Endodermal cell (in vitro differentiated cells): ENCODE measurements around the gene ZNF644. TPM values are rescaled to one million over a fixed set of nuclear protein-coding genes. Genes with fewer than 3 reads are reported as not detected.
A peak's percentile ranks its signal among the peaks of the same experiment; 100 is the strongest.

Source experiments
- DNase-seq: peaks from one replicate; pipeline ENCODE4 v3.0.0-alpha.2; 2017
- H3K27ac ChIP-seq: 2 replicates; pipeline ENCODE4 v1.5.1; 2013; ENCODE audit warnings: mild to moderate bottlenecking, low read depth, low read length, moderate library complexity
- H3K27me3 ChIP-seq: 2 replicates; pipeline ENCODE4 v1.6.1; 2013; ENCODE audit warnings: mild to moderate bottlenecking, low read length, moderate library complexity; ENCODE audit not compliant: insufficient read depth, control insufficient read depth, poor library complexity, severe bottlenecking
- H3K36me3 ChIP-seq: 2 replicates; pipeline ENCODE4 v1.7.0; 2013; ENCODE audit warnings: mild to moderate bottlenecking, low read length, moderate library complexity; ENCODE audit not compliant: control insufficient read depth, insufficient read depth
- H3K4me1 ChIP-seq: one replicate; pipeline ENCODE4 v1.7.0; 2013; ENCODE audit warnings: low read length; ENCODE audit not compliant: control insufficient read depth, insufficient read depth
- H3K4me3 ChIP-seq: 2 replicates; pipeline ENCODE4 v1.5.1; 2013; ENCODE audit warnings: mild to moderate bottlenecking, low read length, moderate library complexity
- H3K9ac ChIP-seq: 2 replicates; pipeline ENCODE4 v1.6.1; 2013; ENCODE audit warnings: mild to moderate bottlenecking, low read length, moderate library complexity; ENCODE audit not compliant: poor library complexity, severe bottlenecking; ENCODE audit errors: extremely low read depth
- H3K9me3 ChIP-seq: 2 replicates; pipeline ENCODE4 v1.6.1; 2013; ENCODE audit warnings: mild to moderate bottlenecking, low read length, moderate library complexity; ENCODE audit not compliant: control insufficient read depth
- H3K27ac Mint-ChIP-seq: 2 replicates; pipeline ENCODE4 v1.8.0; 2020; ENCODE audit warnings: mixed read lengths
- H3K27me3 Mint-ChIP-seq: 2 replicates; pipeline ENCODE4 v1.8.0; 2021; ENCODE audit warnings: mild to moderate bottlenecking, mixed read lengths; ENCODE audit not compliant: insufficient read depth
- H3K36me3 Mint-ChIP-seq: 2 replicates; pipeline ENCODE4 v1.8.0; 2020; ENCODE audit warnings: low read depth, mixed read lengths
- H3K4me1 Mint-ChIP-seq: 2 replicates; pipeline ENCODE4 v1.8.0; 2020; ENCODE audit warnings: mixed read lengths
- H3K4me3 Mint-ChIP-seq: 2 replicates; pipeline ENCODE4 v1.8.0; 2020; ENCODE audit warnings: mild to moderate bottlenecking, moderate library complexity, mixed read lengths
- H3K9me3 Mint-ChIP-seq: 2 replicates; pipeline ENCODE4 v1.8.0; 2020; ENCODE audit warnings: mild to moderate bottlenecking, mixed read lengths
- WGBS, 2 experiments: methylation state at CpG; one replicate each; pipeline versions ENCODE4 v1.1.5 to v1.1.7; 2013; ENCODE audit warnings: missing lambda C conversion rate in 2 of 2, mixed read lengths in 1 of 2; ENCODE audit not compliant: insufficient coverage in 1 of 2, insufficient read length in 1 of 2; 5-methylcytosine and 5-hydroxymethylcytosine counted together
- total RNA-seq, 2 donors: library from RNA; stranded (reverse); fragmentation: NEBNext Ultra II Directional in 1 of 2; extraction: Animal tissue kit (Norgen Biotek cat#: 25700) in 1 of 2; gene quantifications; 2 replicates in 1 of 2; 3 replicates in 1 of 2; pipeline ENCODE4 v1.2.1, GENCODE V29; 2021
- TF ChIP-seq, protein P1 (sequence below): fragments of 200-600 bp; sonication (generic); conservative IDR thresholded peaks from 2 replicates; pipeline ENCODE4 v1.5.0; 2021; ENCODE audit warnings: antibody characterized with exemption, mild to moderate bottlenecking

The ZNF644 gene
- total RNA-seq, 2 donors from 2014 or later = 57.5 to 75.7 TPM

DNA sequence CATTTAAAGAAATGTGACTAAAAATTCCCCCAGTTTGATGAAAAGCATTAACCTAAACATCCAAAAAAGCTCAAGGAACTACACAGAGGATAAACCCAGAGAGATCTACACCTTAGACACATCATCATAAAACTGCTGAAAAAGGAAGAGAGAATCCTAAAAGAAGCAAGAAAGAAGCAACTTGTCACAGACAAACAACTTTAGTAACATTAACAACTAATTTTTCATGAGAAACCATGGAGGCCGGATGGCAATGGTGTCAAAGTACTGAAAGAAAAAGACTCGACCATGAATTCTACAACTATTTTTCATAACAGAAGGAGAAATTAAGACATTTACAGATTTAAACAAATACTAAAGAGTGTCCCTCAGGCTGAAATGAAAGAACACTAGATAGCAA lies 17.7 kb downstream of the ZNF644 start:
- Mint-ChIP-seq H3K4me3 (no peak overlapping the region), H3K9me3 (peaks cover 54% of the 10 kb centered on the region), H3K36me3 (peaks cover 66% of the 10 kb centered on the region), H3K27me3 (no peaks in the 10 kb centered on the region), H3K27ac (no peak overlapping the region), H3K4me1 (peaks cover 9% of the 10 kb centered on the region)
- TF ChIP-seq, protein P1, sequence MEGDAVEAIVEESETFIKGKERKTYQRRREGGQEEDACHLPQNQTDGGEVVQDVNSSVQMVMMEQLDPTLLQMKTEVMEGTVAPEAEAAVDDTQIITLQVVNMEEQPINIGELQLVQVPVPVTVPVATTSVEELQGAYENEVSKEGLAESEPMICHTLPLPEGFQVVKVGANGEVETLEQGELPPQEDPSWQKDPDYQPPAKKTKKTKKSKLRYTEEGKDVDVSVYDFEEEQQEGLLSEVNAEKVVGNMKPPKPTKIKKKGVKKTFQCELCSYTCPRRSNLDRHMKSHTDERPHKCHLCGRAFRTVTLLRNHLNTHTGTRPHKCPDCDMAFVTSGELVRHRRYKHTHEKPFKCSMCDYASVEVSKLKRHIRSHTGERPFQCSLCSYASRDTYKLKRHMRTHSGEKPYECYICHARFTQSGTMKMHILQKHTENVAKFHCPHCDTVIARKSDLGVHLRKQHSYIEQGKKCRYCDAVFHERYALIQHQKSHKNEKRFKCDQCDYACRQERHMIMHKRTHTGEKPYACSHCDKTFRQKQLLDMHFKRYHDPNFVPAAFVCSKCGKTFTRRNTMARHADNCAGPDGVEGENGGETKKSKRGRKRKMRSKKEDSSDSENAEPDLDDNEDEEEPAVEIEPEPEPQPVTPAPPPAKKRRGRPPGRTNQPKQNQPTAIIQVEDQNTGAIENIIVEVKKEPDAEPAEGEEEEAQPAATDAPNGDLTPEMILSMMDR = no peak
- Histone ChIP-seq H3K9ac (no peak overlapping the region), H3K27me3 (no peaks in the 10 kb centered on the region), H3K9me3 (peaks cover 23% of the 10 kb centered on the region), H3K36me3 (peaks cover 3% of the 10 kb centered on the region), H3K27ac (no peak overlapping the region), H3K4me1 (peaks cover 7% of the 10 kb centered on the region), H3K4me3 (peak overlapping the region; percentile 64)
- WGBS, 2 experiments = 94% methylated on average over 2 of the region's 2 CpGs; no CpG with 5 or more reads in 1 of the 2 experiments
- DNase-seq = no peak

DNA sequence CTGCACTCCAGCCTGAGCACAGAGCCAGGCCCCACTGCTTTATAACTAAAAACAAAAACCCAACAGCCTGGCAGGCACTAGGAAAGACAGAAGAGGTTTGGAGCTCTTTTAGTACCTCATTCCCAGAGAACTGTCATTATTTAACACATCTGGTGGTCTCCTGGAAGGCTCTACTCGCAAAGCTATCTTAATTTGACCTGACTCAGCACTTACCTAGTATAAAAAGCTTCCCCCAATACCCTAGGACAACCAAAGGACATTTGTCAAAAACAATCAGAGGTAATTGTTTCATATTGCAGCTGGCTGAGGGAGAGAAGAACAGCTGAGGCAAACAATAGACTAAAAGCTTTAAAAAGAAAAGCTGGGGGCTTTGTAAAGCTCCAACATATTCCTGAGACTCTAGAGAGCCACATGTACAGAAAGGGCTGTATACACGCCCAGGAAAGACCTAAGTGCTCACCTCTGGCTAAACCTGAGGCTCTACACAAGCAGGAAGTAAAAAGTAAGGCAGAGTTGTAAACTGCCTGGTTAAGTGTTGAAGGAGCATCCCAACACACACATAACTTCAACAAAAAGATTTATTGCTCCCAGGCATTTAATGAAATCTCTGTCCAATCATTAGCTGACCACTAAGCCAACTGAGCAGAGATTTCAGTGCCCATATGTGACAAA lies 25.0 kb downstream of the ZNF644 start:
- peak overlapping the region; percentile 55 for H3K4me3 ChIP-seq
- no peaks in the 10 kb centered on the region for H3K27me3 Mint-ChIP-seq
- H3K4me1 Mint-ChIP-seq = no peaks in the 10 kb centered on the region
- H3K9me3 Mint-ChIP-seq = peaks cover 69% of the 10 kb centered on the region
- no peak overlapping the region for H3K27ac ChIP-seq
- no peak overlapping the region for H3K4me3 Mint-ChIP-seq
- TF ChIP-seq, protein P1 = no peak
- DNase-seq = no peak
- H3K36me3 ChIP-seq = peaks cover 32% of the 10 kb centered on the region
- no peak overlapping the region for H3K27ac Mint-ChIP-seq
- 91 to 100% methylated on average over 1 to 2 of the region's 2 CpGs for WGBS, 2 experiments
- H3K27me3 ChIP-seq = no peaks in the 10 kb centered on the region
- H3K4me1 ChIP-seq = no peaks in the 10 kb centered on the region
- H3K9ac ChIP-seq = no peak overlapping the region
- H3K9me3 ChIP-seq = peaks cover 51% of the 10 kb centered on the region
- peaks cover 85% of the 10 kb centered on the region for H3K36me3 Mint-ChIP-seq

DNA sequence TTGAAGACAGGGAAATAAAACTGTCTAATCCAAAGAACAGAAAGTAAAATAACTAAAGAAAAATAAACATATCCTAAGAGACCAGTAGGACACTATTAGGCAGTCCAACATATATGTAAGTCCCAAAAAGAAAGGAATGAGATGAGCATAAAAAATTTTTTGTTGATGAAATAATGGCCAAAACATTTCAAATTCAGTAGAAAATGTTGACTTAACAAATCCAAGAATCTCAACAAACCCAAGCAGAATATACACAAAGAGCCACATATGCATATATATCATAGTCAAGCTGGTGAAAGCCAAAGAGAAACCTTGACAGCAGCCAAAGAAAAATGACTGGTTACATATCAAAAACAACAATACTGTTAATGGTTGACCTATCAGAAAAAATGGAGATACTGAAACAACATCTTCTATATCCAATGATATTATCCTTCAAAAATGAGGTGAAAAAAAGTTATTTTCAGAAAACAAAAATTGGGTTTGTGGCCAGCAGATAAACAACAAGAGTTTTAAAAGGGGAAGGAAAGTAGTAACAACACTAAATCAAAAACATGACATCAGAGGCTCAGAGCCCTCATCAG lies 26.4 kb downstream of the ZNF644 start:
- Mint-ChIP-seq H3K36me3 (peaks cover 87% of the 10 kb centered on the region), H3K27me3 (no peaks in the 10 kb centered on the region), H3K4me3 (no peak overlapping the region), H3K4me1 (no peaks in the 10 kb centered on the region), H3K9me3 (peaks cover 62% of the 10 kb centered on the region), H3K27ac (no peak overlapping the region)
- Histone ChIP-seq H3K36me3 (peaks cover 46% of the 10 kb centered on the region), H3K9me3 (peaks cover 64% of the 10 kb centered on the region), H3K4me3 (no peak overlapping the region), H3K9ac (no peak overlapping the region), H3K27me3 (no peaks in the 10 kb centered on the region), H3K4me1 (no peaks in the 10 kb centered on the region), H3K27ac (no peak overlapping the region)
- TF ChIP-seq, protein P1 = no peak
- no peak for DNase-seq
